ENCODE measurements around the gene C19orf73. TPM values are rescaled to one million over a fixed set of nuclear protein-coding genes. Genes with fewer than 3 reads are reported as not detected.

The C19orf73 gene
- total and polyA plus RNA-seq, 9 of the 15 experiments (the other 6 are each of a cell fraction or from before 2014, with no cell fraction given), result 0.08 to 7.4 (median 1.4) TPM

GRCh38 chr19:49161987-49162386, 43.0 kb upstream of the C19orf73 start (continued):
- TF ChIP-seq ZNF592 (IDR thresholded peaks at IDR 0.05), result 0 out of 2 replicates have a peak, but pooled peaks have one; percentile 19
- no peak for TF ChIP-seq ZNF146 (CRISPR knock-in tag; IDR thresholded peaks at IDR 0.05; ENCODE audit: unreplicated experiment)

GRCh38 chr19:49160450-49161189, 41.7 kb upstream of the C19orf73 start:
- H3K4me3 ChIP-seq, result no peak overlapping the region
- in situ Hi-C loops (cut with MboI), result no loop called here
- H3K9ac ChIP-seq (ENCODE audit: insufficient read depth in 1 of 2, low read depth in 2 of 2, low read length in 2 of 2), result peak overlapping the region in 1 of 2 experiments; percentile 81; a peak in 1 of 4 replicates
- H3K4me1 ChIP-seq (replicated peaks in 1 of 2; ENCODE audit: control insufficient read depth in 2 of 2, insufficient read depth in 2 of 2, low read length in 2 of 2), result peaks cover 33 to 53% of the 10 kb centered on the region in 2 experiments
- CTCF ChIA-PET (ENCODE audit: low intra/inter-chr PET ratio), result no interaction called here
- no peak overlapping the region for H3K27ac ChIP-seq (ENCODE audit: extremely low read depth, low read depth, low read length)
- TF ChIP-seq ZBED1 (IDR thresholded peaks at IDR 0.05) (0 out of 2 replicates have a peak, but pooled peaks have one; percentile 22), POLR2G (IDR thresholded peaks at IDR 0.05; ENCODE audit: low read depth, low read length) (peak; percentile 47; the same call in 1 of the 2 replicates), MLLT1 (IDR thresholded peaks at IDR 0.05) (peak in 1 of 2 experiments; percentile 42; a peak in 1 of 4 replicates), ZKSCAN8 (CRISPR knock-in tag; IDR thresholded peaks at IDR 0.05) (no peak), RBFOX2 (IDR thresholded peaks at IDR 0.05; ENCODE audit: low read depth, low read length) (peak; percentile 51), SUPT5H (IDR thresholded peaks at IDR 0.05) (peak; percentile 39), ETV6 (IDR thresholded peaks at IDR 0.05; ENCODE audit: borderline replicate concordance in 1 of 2, low read depth in 2 of 2, low read length in 1 of 2) (no peak), ETV6 (CRISPR knock-in tag; IDR thresholded peaks at IDR 0.05; ENCODE audit: borderline replicate concordance) (0 out of 2 replicates have a peak, but pooled peaks have one; percentile 32), MEIS2 (IDR thresholded peaks at IDR 0.05; ENCODE audit: partially characterized antibody) (no peak), TAF15 (IDR thresholded peaks at IDR 0.05; ENCODE audit: low read depth, low read length) (no peak)
- ATAC-seq (no peak), FAIRE-seq (no peak), DNase-seq (ENCODE audit: extremely low read depth in 1 of 4, low spot score in 3 of 4) (peak in 1 of 4 experiments; percentile 4)
- H3K79me2 ChIP-seq (ENCODE audit: control insufficient read depth, insufficient read depth, low read length), result peaks cover 20% of the 10 kb centered on the region
- H4K20me1 ChIP-seq (replicated peaks; ENCODE audit: control insufficient read depth, insufficient read depth, low read length), result no peaks in the 10 kb centered on the region
- POLR2A ChIA-PET, result interaction anchor here (1.4 to 4.0 kb wide), 4 partner anchors 10 to 16 kb away, joined by 4 to 18 read pairs (median 8); no protein-coding TSS in a partner anchor
- BruUV-seq (replicated peaks), result no TSS peak
- peaks cover 19% of the 10 kb centered on the region; the same call in 1 of the 3 replicates for H3K36me3 ChIP-seq (ENCODE audit: control insufficient read depth, insufficient read depth, low read length)
- no peaks in the 10 kb centered on the region for H3K27me3 ChIP-seq (ENCODE audit: control insufficient read depth in 2 of 2, insufficient read depth in 2 of 2, low read length in 2 of 2)
- H3K9me1 ChIP-seq (ENCODE audit: control insufficient read depth, insufficient read depth, low read length), result no peaks in the 10 kb centered on the region
- WGBS (ENCODE audit: insufficient coverage, low coverage, missing lambda C conversion rate), result 83% methylated on average over 13 of the region's 13 CpGs
- H3K9me3 ChIP-seq (replicated peaks; ENCODE audit: control insufficient read depth, insufficient read depth, low read depth, low read length), result no peaks in the 10 kb centered on the region
- no peak overlapping the region for H3K4me2 ChIP-seq (ENCODE audit: insufficient read depth, low read length)
- no peak overlapping the region for H2AFZ ChIP-seq (ENCODE audit: low read depth, low read length)
- intact Hi-C loops (cut with micrococcal nuclease), result no loop called here

Measured in K562 (cell line).